Smooth muscle cell (in vitro differentiated cells): Measurements from ENCODE around the gene RPLP2. TPM values are rescaled to one million over a fixed set of nuclear protein-coding genes. Genes with fewer than 3 reads are reported as not detected.

Experiments
- DNase-seq: peaks from one replicate; lab custom pipeline; 2025; ENCODE audit not compliant: unreplicated experiment; lab: John Stamatoyannopoulos, UW
- H2AFZ ChIP-seq: fragments of 200-600 bp; sonication (generic); 2 replicates; pipeline ENCODE4 v1.6.0; 2016; ENCODE audit warnings: antibody characterized with exemption, low read depth, mild to moderate bottlenecking
- H3F3A ChIP-seq: fragments of 200-600 bp; sonication (generic); 2 replicates; pipeline ENCODE4 v1.6.0; 2017; ENCODE audit warnings: antibody characterized with exemption, low read depth
- H3K27ac ChIP-seq: fragments of 200-600 bp; sonication (generic); 2 replicates; pipeline ENCODE4 v1.5.1; 2016; ENCODE audit warnings: low read depth, mild to moderate bottlenecking
- H3K27me3 ChIP-seq: fragments of 200-600 bp; sonication (generic); 2 replicates; pipeline ENCODE4 v1.6.1; 2016; ENCODE audit warnings: low read depth, mild to moderate bottlenecking
- H3K36me3 ChIP-seq: fragments of 200-600 bp; sonication (generic); 2 replicates; pipeline ENCODE4 v1.5.1; 2016; ENCODE audit warnings: low read depth
- H3K4me1 ChIP-seq: fragments of 200-600 bp; sonication (generic); 2 replicates; pipeline ENCODE4 v1.5.1; 2016; ENCODE audit warnings: low read depth
- H3K4me2 ChIP-seq: fragments of 200-600 bp; sonication (generic); 2 replicates; pipeline ENCODE4 v1.6.0; 2016; ENCODE audit warnings: mild to moderate bottlenecking
- H3K4me3 ChIP-seq: fragments of 200-600 bp; sonication (generic); 2 replicates; pipeline ENCODE4 v1.5.1; 2016; ENCODE audit warnings: mild to moderate bottlenecking
- H3K79me2 ChIP-seq: fragments of 200-600 bp; sonication (generic); 2 replicates; pipeline ENCODE4 v1.6.0; 2016; ENCODE audit warnings: low read depth, mild to moderate bottlenecking
- H3K9ac ChIP-seq: fragments of 200-600 bp; sonication (generic); 2 replicates; pipeline ENCODE4 v1.6.0; 2016; ENCODE audit warnings: low read depth
- H3K9me3 ChIP-seq: fragments of 200-600 bp; sonication (generic); replicated peaks from 2 replicates; pipeline ENCODE4 v1.5.1; 2016; ENCODE audit warnings: low read depth
- H4K20me1 ChIP-seq: fragments of 200-600 bp; sonication (generic); 2 replicates; pipeline ENCODE4 v1.6.0; 2016; ENCODE audit warnings: low read depth
- CTCF ChIP-seq: fragments of 200-600 bp; sonication (generic); IDR thresholded peaks from 2 replicates; pipeline ENCODE4 v1.5.1; 2017; ENCODE audit warnings: borderline replicate concordance, mild to moderate bottlenecking, antibody characterized with exemption; ENCODE audit not compliant: insufficient read depth, poor library complexity, severe bottlenecking
- WGBS: methylation state at CpG from one replicate; pipeline ENCODE4 v1.1.7; 2016; ENCODE audit warnings: low lambda C conversion rate; 5-methylcytosine and 5-hydroxymethylcytosine counted together
- polyA plus RNA-seq: library from polyadenylated mRNA; unstranded; fragments of >200 nt; fragmentation: Nextera tagmentation; extraction: Ambion mirVana; gene quantifications from 2 replicates; pipeline ENCODE4 v1.2.1, GENCODE V29; 2016
- total RNA-seq: library from RNA; depleted of rRNA; stranded (reverse); fragments of >200 nt; gene quantifications from 2 replicates; pipeline ENCODE4 v1.2.3, GENCODE V29; 2014

RPLP2 gene
- total and polyA plus RNA-seq, 2 experiments from 2014 or later: 472 to 622 TPM

DNA sequence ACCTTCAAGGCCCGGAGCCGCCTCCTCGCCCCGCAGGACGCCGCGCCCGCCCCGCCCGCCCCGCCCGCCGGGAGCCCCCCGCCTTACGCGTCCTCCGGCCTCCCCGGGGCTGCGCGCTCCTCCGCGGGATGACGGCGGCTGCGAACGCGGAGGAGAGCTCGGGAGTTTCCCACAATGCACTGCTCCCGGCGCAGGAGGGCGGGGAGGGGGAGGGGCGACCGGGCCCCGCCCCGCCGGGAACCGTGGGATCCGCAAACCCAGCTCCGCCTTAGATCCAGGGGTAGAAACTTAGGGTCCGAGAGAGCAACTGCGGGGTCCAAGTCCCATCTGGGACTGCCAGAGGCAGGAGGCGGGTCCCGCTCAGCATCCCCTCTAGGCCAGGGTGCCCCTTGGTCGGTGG, 19.8 kb upstream of the RPLP2 start, which contains the start of gene CEND1:
Gene CEND1 (minus strand): TSS at position 148 of the 400 bp plus-strand sequence. CDS start 1,514 bp downstream, outside the sequence.
- H3K36me3 ChIP-seq: no peaks in the 10 kb centered on the region
- no peak within 1 kb of the TSS for H2AFZ ChIP-seq
- no peaks in the 10 kb centered on the region for H3K9me3 ChIP-seq
- no peak for DNase-seq
- TF ChIP-seq CTCF: no peak
- WGBS: 26% methylated on average over 16 of the region's 44 CpGs
- H3F3A ChIP-seq: peaks cover 5% of the 10 kb centered on the region
- no peaks in the 10 kb centered on the region for H3K79me2 ChIP-seq
- no peaks in the 10 kb centered on the region for H3K27me3 ChIP-seq
- H4K20me1 ChIP-seq: peaks cover 7% of the 10 kb centered on the region
- no peak within 1 kb of the TSS for H3K4me3 ChIP-seq
- no peak within 1 kb of the TSS for H3K4me2 ChIP-seq
- H3K4me1 ChIP-seq: no peaks in the 10 kb centered on the region
- H3K9ac ChIP-seq: no peak within 1 kb of the TSS
- no peak within 1 kb of the TSS for H3K27ac ChIP-seq

GRCh38 chr11:790721-791564, 18.8 kb upstream of the RPLP2 start:
- TF ChIP-seq CTCF: no peak
- H2AFZ ChIP-seq: no peak overlapping the region
- H4K20me1 ChIP-seq: peaks cover 11% of the 10 kb centered on the region
- H3K4me2 ChIP-seq: no peak overlapping the region
- WGBS: 72% methylated on average over 17 of the region's 18 CpGs
- no peak overlapping the region for H3K27ac ChIP-seq
- no peaks in the 10 kb centered on the region for H3K36me3 ChIP-seq
- no peak for DNase-seq
- no peak overlapping the region for H3K4me3 ChIP-seq
- H3K9ac ChIP-seq: no peak overlapping the region
- no peaks in the 10 kb centered on the region for H3K9me3 ChIP-seq
- no peaks in the 10 kb centered on the region for H3K79me2 ChIP-seq
- peaks cover 5% of the 10 kb centered on the region for H3K4me1 ChIP-seq
- peaks cover 5% of the 10 kb centered on the region for H3F3A ChIP-seq
- H3K27me3 ChIP-seq: no peaks in the 10 kb centered on the region

DNA sequence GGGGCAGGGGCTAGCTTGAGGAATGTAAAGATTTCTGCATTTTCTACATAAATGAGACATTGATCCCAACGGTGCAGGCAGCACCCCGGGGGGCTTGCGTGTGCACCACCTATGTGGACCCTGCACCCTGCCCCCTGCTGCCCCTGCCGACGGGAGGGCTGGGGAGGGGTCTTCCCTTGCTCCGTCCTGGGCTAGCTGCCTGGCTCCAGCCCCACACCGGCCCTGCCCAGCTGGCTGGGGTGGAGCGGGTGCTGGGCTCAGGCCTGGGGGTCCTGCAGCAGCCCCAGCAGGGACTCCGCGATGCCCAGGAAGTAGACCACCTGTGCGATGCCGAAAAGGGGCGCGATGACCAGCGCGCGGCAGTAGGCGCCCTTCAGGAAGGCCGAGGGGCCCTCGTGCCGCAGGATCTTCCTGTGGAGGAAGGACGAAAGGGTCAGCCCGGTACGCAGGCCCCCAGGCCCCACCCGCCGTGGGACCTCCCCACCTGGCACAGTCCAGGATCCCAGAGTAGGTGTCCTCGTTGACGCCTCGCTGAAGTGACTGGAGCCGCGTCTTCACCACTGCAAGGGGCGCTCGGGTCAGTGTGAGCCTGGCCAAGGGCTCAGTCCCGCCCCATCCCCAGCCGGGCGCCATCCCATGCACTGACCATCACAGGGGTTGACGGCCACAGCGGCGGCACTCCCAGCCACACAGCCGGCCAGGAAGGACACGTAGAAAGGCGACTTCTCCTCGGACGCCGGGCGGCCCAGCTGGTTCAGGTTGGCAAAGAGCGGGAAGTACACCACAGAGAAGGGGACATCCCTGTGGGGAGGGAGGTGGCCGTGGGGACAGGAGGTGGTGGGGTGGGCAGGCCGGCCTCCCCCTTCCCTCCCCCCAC, 17.9 kb upstream of the RPLP2 start:
- H3K4me3 ChIP-seq: no peak overlapping the region
- no peak overlapping the region for H2AFZ ChIP-seq
- no peaks in the 10 kb centered on the region for H3K9me3 ChIP-seq
- WGBS: 96% methylated on average over 47 of the region's 49 CpGs
- no peaks in the 10 kb centered on the region for H3K36me3 ChIP-seq
- H3K79me2 ChIP-seq: no peaks in the 10 kb centered on the region
- H3K27me3 ChIP-seq: no peaks in the 10 kb centered on the region
- no peak overlapping the region for H3K27ac ChIP-seq
- no peak for DNase-seq
- H3F3A ChIP-seq: peaks cover 7% of the 10 kb centered on the region
- H4K20me1 ChIP-seq: peaks cover 19% of the 10 kb centered on the region
- no peak overlapping the region for H3K9ac ChIP-seq
- H3K4me2 ChIP-seq: no peak overlapping the region
- peaks cover 14% of the 10 kb centered on the region for H3K4me1 ChIP-seq
- TF ChIP-seq CTCF: no peak
